Activated CD4-positive, alpha-beta T cell treated with anti-CD3 and anti-CD28 coated beads for 36 hours (primary cell): ENCODE measurements around the gene ATP2C2. TPM values are rescaled to one million over a fixed set of nuclear protein-coding genes. Genes with fewer than 3 reads are reported as not detected.

ENCODE experiments used
- ATAC-seq: fragments of 200-7000 bp; cut with Tn5 transposase; one replicate; pipeline ENCODE4 v1.10.0; 2021; ENCODE audit warnings: mild to moderate bottlenecking, moderate library complexity
- CTCF ChIA-PET: fragments of 350-600 bp; sonication (Branson Sonifier 250); formaldehyde crosslinking; loops from one replicate; lab custom pipeline; 2021; ENCODE audit warnings: antibody characterized with exemption; lab: Charles Lee
- POLR2A ChIA-PET: fragments of 350-600 bp; sonication (Branson Sonifier 250); formaldehyde crosslinking; loops from one replicate; lab custom pipeline; 2021; ENCODE audit warnings: antibody characterized with exemption, inconsistent platforms; lab: Charles Lee
- DNase-seq: peaks from one replicate; pipeline ENCODE4 v3.0.0-alpha.2; 2020
- H3K27ac Mint-ChIP-seq: one replicate; pipeline ENCODE4 v1.8.0; 2021; ENCODE audit warnings: mixed read lengths
- H3K27me3 Mint-ChIP-seq: one replicate; pipeline ENCODE4 v1.8.0; 2021; ENCODE audit warnings: mixed read lengths
- H3K36me3 Mint-ChIP-seq: one replicate; pipeline ENCODE4 v1.8.0; 2021; ENCODE audit warnings: low read depth, mixed read lengths
- H3K4me1 Mint-ChIP-seq: one replicate; pipeline ENCODE4 v1.8.0; 2021; ENCODE audit warnings: mixed read lengths
- H3K4me3 Mint-ChIP-seq: one replicate; pipeline ENCODE4 v1.8.0; 2021; ENCODE audit warnings: mild to moderate bottlenecking, moderate library complexity, mixed read lengths
- H3K9me3 Mint-ChIP-seq: one replicate; pipeline ENCODE4 v1.8.0; 2021; ENCODE audit warnings: low read depth, mixed read lengths
- intact Hi-C, 2 experiments: fragments of 100-400 bp; cut with DNase I in 1 of 2; cut with micrococcal nuclease in 1 of 2; formaldehyde crosslinking; loops; one replicate each; pipeline versions ENCODE4 v1.14.2 to v1.15.1; 2022 to 2024; cut with DNase I, micrococcal nuclease
- total RNA-seq, 2 experiments: library from RNA; stranded (reverse); gene quantifications; one replicate each; pipeline ENCODE4 v1.2.3, GENCODE V29; 2021

ATP2C2 gene
- total RNA-seq, 2 experiments from 2014 or later, result not detected

GRCh38 chr16:84459941-84460405 is 91.6 kb downstream of the ATP2C2 start:
- ATAC-seq, result no peak
- Mint-ChIP-seq H3K27me3 (no peaks in the 10 kb centered on the region), H3K27ac (no peak overlapping the region), H3K4me1 (no peaks in the 10 kb centered on the region), H3K36me3 (peaks cover 1% of the 10 kb centered on the region), H3K9me3 (no peaks in the 10 kb centered on the region), H3K4me3 (no peak overlapping the region)
- POLR2A ChIA-PET, result no interaction called here
- CTCF ChIA-PET, result no interaction called here
- DNase-seq, result no peak
- intact Hi-C loops, result no loop called here

- no peak for ATAC-seq
- CTCF ChIA-PET, result no interaction called here
- no peak for DNase-seq
- no peak overlapping the region for H3K27ac Mint-ChIP-seq
- POLR2A ChIA-PET, result no interaction called here
- H3K27me3 Mint-ChIP-seq, result no peaks in the 10 kb centered on the region
- intact Hi-C loops, result no loop called here
- peaks cover 1% of the 10 kb centered on the region for H3K36me3 Mint-ChIP-seq
- H3K4me3 Mint-ChIP-seq, result no peak overlapping the region
- H3K9me3 Mint-ChIP-seq, result no peaks in the 10 kb centered on the region
- H3K4me1 Mint-ChIP-seq, result no peaks in the 10 kb centered on the region
These were observed 92.2 kb downstream of the ATP2C2 start for GRCh38 chr16:84460406-84461028.

- intact Hi-C loops, result no loop called here
- H3K4me1 Mint-ChIP-seq, result no peaks in the 10 kb centered on the region
These were observed 92.7 kb downstream of the ATP2C2 start for GRCh38 chr16:84461029-84461412.

GRCh38 chr16:84461413-84462295 is 93.3 kb downstream of the ATP2C2 start:
- no peak for DNase-seq
- POLR2A ChIA-PET, result no interaction called here
- intact Hi-C loops, result no loop called here
- CTCF ChIA-PET, result interaction anchor here (0.6 kb wide), 1 partner anchor 264 kb away, joined by 3 read pairs; no protein-coding TSS in a partner anchor
- Mint-ChIP-seq H3K27me3 (no peaks in the 10 kb centered on the region), H3K9me3 (peaks cover 6% of the 10 kb centered on the region), H3K36me3 (peaks cover 9% of the 10 kb centered on the region), H3K4me3 (no peak overlapping the region), H3K27ac (no peak overlapping the region), H3K4me1 (no peaks in the 10 kb centered on the region)
- no peak for ATAC-seq

More at GRCh38 chr16:84461029-84461412, 92.7 kb downstream of the ATP2C2 start:
- ATAC-seq (no peak), DNase-seq (no peak)
- Mint-ChIP-seq H3K27me3 (no peaks in the 10 kb centered on the region), H3K36me3 (peaks cover 4% of the 10 kb centered on the region), H3K4me3 (no peak overlapping the region), H3K9me3 (peaks cover 2% of the 10 kb centered on the region), H3K27ac (no peak overlapping the region)
- ChIA-PET POLR2A (no interaction called here), CTCF (no interaction called here)

- Mint-ChIP-seq H3K27ac (no peak overlapping the region), H3K4me3 (no peak overlapping the region), H3K27me3 (no peaks in the 10 kb centered on the region), H3K9me3 (peaks cover 9% of the 10 kb centered on the region), H3K4me1 (no peaks in the 10 kb centered on the region), H3K36me3 (peaks cover 17% of the 10 kb centered on the region)
- no peak for DNase-seq
- ChIA-PET POLR2A (no interaction called here), CTCF (interaction anchor here (0.6 to 1.1 kb wide), 2 partner anchors 16 to 263 kb away, joined by 3 read pairs; no protein-coding TSS in a partner anchor)
- no peak for ATAC-seq
- intact Hi-C loops, result no loop called here
These were observed 94.2 kb downstream of the ATP2C2 start for GRCh38 chr16:84462296-84463210.

- intact Hi-C loops, result no loop called here
- ChIA-PET POLR2A (no interaction called here), CTCF (interaction anchor here (1.1 kb wide), 1 partner anchor 15 kb away, joined by 3 read pairs; no protein-coding TSS in a partner anchor)
- Mint-ChIP-seq H3K27me3 (no peaks in the 10 kb centered on the region), H3K9me3 (peaks cover 14% of the 10 kb centered on the region), H3K4me3 (no peak overlapping the region), H3K36me3 (peaks cover 24% of the 10 kb centered on the region), H3K4me1 (no peaks in the 10 kb centered on the region), H3K27ac (no peak overlapping the region)
- DNase-seq (no peak), ATAC-seq (no peak)
These were observed 94.9 kb downstream of the ATP2C2 start for GRCh38 chr16:84463221-84463620.

GRCh38 chr16:84464116-84464515 is 95.8 kb downstream of the ATP2C2 start:
- ATAC-seq, result no peak
- peaks cover 14% of the 10 kb centered on the region for H3K9me3 Mint-ChIP-seq
- no peaks in the 10 kb centered on the region for H3K4me1 Mint-ChIP-seq
- DNase-seq, result no peak
- H3K4me3 Mint-ChIP-seq, result no peak overlapping the region
- intact Hi-C loops, result no loop called here
- peaks cover 24% of the 10 kb centered on the region for H3K36me3 Mint-ChIP-seq
- no peaks in the 10 kb centered on the region for H3K27me3 Mint-ChIP-seq
- ChIA-PET CTCF (no interaction called here), POLR2A (no interaction called here)
- no peak overlapping the region for H3K27ac Mint-ChIP-seq

- intact Hi-C loops, result no loop called here
- ATAC-seq (no peak), DNase-seq (no peak)
- H3K9me3 Mint-ChIP-seq, result peaks cover 14% of the 10 kb centered on the region
- peaks cover 24% of the 10 kb centered on the region for H3K36me3 Mint-ChIP-seq
- POLR2A ChIA-PET, result no interaction called here
- no peaks in the 10 kb centered on the region for H3K27me3 Mint-ChIP-seq
- H3K27ac Mint-ChIP-seq, result no peak overlapping the region
- no peak overlapping the region for H3K4me3 Mint-ChIP-seq
- CTCF ChIA-PET, result interaction anchor here (0.6 kb wide), 1 partner anchor 176 kb away, joined by 3 read pairs; no protein-coding TSS in a partner anchor
- H3K4me1 Mint-ChIP-seq, result no peaks in the 10 kb centered on the region
These were observed 96.8 kb downstream of the ATP2C2 start for GRCh38 chr16:84465154-84465553.

GRCh38 chr16:84466692-84467091 is 98.4 kb downstream of the ATP2C2 start:
- no peak overlapping the region for H3K4me3 Mint-ChIP-seq
- H3K36me3 Mint-ChIP-seq, result peaks cover 26% of the 10 kb centered on the region
- ChIA-PET POLR2A (no interaction called here), CTCF (no interaction called here)
- DNase-seq (no peak), ATAC-seq (no peak)
- H3K9me3 Mint-ChIP-seq, result peaks cover 15% of the 10 kb centered on the region
- no peaks in the 10 kb centered on the region for H3K27me3 Mint-ChIP-seq
- no peak overlapping the region for H3K27ac Mint-ChIP-seq
- intact Hi-C loops, result no loop called here
- no peaks in the 10 kb centered on the region for H3K4me1 Mint-ChIP-seq

- intact Hi-C loops, result no loop called here
These were observed 98.9 kb downstream of the ATP2C2 start for GRCh38 chr16:84467256-84467655.

GRCh38 chr16:84467709-84468108 is 99.4 kb downstream of the ATP2C2 start:
- ATAC-seq (no peak), DNase-seq (no peak)
- no peak overlapping the region for H3K27ac Mint-ChIP-seq
- no peak overlapping the region for H3K4me3 Mint-ChIP-seq
- CTCF ChIA-PET, result no interaction called here
- peaks cover 19% of the 10 kb centered on the region for H3K9me3 Mint-ChIP-seq
- H3K4me1 Mint-ChIP-seq, result no peaks in the 10 kb centered on the region
- H3K27me3 Mint-ChIP-seq, result no peaks in the 10 kb centered on the region
- H3K36me3 Mint-ChIP-seq, result peaks cover 25% of the 10 kb centered on the region
- POLR2A ChIA-PET, result interaction anchor here (0.6 kb wide), 1 partner anchor 39 kb away, joined by 3 read pairs; no protein-coding TSS in a partner anchor
- intact Hi-C loops, result no loop called here

More at GRCh38 chr16:84467256-84467655, 98.9 kb downstream of the ATP2C2 start:
- H3K4me3 Mint-ChIP-seq, result no peak overlapping the region
- peaks cover 19% of the 10 kb centered on the region for H3K9me3 Mint-ChIP-seq
- DNase-seq (no peak), ATAC-seq (peak; percentile 57)
- CTCF ChIA-PET, result no interaction called here
- POLR2A ChIA-PET, result interaction anchor here (0.6 kb wide), 1 partner anchor 39 kb away, joined by 3 read pairs; no protein-coding TSS in a partner anchor
- no peaks in the 10 kb centered on the region for H3K27me3 Mint-ChIP-seq
- no peaks in the 10 kb centered on the region for H3K4me1 Mint-ChIP-seq
- H3K36me3 Mint-ChIP-seq, result peaks cover 25% of the 10 kb centered on the region
- H3K27ac Mint-ChIP-seq, result no peak overlapping the region
